ENCODE data around the gene FTCD.
"Not testable (repeated sequence)": the region's sequence is repeated elsewhere in the genome, so short reads cannot be mapped to it uniquely, and the experiment has no call there.

The FTCD gene, protein sequence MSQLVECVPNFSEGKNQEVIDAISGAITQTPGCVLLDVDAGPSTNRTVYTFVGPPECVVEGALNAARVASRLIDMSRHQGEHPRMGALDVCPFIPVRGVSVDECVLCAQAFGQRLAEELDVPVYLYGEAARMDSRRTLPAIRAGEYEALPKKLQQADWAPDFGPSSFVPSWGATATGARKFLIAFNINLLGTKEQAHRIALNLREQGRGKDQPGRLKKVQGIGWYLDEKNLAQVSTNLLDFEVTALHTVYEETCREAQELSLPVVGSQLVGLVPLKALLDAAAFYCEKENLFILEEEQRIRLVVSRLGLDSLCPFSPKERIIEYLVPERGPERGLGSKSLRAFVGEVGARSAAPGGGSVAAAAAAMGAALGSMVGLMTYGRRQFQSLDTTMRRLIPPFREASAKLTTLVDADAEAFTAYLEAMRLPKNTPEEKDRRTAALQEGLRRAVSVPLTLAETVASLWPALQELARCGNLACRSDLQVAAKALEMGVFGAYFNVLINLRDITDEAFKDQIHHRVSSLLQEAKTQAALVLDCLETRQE

DNA sequence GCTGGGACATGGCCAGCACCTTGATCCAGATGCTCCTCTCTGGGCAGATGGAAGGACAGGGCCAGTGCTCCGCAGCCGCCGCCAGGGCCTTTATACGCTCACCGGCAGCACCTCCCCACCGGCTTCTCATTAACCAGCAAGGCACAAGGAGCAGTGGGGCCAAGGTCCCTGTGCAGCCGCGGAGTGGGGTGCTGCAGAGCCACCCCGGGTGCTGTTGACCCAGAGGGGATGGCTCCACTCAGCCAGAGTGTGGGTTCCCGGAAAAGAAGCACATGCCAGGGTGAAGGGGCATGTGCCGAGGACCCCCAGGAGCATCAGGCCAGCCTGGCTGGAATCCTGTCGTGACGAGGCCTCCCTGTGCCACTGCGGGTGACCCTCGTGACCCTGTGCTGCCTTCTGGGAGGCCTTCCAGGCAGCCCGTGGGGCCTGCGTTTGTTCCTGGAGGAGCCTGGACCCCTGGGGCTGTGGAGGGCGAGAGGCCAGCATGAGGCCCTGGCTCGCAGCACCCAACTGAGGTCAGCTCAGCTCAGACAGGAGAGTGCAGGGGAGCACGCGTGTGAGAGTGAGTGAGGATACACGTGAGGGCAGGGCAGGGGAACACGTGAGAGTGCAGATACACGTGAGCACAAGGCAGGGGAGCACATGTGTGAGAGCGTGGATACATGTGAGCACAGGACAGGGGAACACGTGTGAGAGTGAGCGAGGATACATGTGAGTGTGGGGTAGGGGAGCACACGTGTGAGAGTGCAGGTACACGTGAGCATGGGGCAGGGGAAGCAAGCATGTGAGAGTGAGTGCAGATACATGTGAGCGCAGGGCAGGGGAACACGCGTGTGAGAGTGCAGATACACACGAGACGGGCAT is at the start of gene FTCD:
Gene FTCD (minus strand): TSS at position 66 of the 864 bp plus-strand sequence. CDS start 56 bp downstream, at position 10.
- DNase-seq (ENCODE audit: low spot score), result no peak

DNA sequence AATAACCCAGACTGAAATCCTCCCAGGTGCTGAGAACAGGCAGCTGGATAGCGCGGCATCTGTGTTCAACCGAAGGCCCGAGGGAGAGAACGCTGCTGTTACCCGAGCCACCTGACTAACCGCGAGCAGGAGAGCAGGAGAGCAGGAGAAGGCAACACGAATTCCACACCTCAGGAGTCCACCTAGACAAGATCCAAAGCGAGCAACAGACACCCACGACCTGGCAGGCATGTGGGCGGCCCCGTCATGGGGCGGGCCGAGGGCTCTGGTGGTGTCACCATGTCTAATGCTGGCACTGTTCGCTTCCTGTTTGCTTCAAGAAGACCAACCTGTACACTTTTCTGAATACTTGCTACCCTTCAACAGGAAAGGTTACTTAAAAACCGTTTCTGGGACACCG is 49.8 kb upstream of the FTCD start:
- DNase-seq (ENCODE audit: low spot score), result no peak

DNA sequence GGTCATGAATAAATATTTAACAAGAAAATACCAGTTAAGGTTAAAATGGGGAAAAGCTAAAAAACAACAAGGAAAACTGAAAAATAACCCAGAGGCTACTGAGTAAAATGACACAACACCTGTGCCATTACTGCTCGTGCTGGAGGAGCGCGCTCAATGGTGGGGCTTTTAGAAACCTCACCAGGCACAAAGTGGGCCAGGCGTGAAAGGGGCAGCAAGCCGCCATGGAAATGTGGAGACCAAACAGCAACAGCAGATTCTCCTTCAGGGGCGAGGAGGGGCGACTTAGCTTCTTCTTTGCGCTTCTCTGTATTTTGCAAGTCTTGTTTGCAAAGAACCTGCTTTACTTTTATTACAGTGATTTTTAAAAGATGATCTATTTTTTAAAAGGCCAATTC is 47.8 kb upstream of the FTCD start:
- DNase-seq (ENCODE audit: low spot score), result no peak

DNA sequence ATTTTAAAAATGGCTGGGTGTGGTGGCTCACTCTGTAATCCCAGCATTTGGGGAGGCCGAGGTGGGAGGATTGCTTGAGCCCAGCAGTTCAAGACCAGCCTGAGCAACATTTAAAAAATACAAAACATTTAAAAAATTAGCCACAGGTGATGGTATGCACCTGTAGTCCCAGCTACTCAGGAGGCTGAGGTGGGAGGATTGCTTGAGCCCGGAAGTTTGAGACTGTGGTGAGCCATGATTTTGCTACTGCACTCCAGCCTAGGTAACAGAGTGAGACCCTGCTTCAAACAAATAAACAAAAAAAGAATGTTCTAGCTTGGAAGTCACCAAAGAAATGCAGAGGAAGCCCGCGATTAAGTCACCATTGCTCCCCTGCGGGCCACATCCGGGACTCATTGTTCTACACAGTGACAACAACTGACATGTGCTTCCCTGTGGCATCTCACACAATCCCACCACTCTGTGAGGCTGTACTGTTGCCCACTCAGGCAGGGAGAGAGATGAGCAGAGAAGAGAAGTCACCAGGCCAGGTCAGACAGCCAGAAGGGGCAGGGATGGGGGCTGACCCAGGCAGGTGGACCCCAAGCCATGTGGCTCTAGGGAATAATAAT is 47.3 kb upstream of the FTCD start:
- no peak for DNase-seq (ENCODE audit: low spot score)

DNA sequence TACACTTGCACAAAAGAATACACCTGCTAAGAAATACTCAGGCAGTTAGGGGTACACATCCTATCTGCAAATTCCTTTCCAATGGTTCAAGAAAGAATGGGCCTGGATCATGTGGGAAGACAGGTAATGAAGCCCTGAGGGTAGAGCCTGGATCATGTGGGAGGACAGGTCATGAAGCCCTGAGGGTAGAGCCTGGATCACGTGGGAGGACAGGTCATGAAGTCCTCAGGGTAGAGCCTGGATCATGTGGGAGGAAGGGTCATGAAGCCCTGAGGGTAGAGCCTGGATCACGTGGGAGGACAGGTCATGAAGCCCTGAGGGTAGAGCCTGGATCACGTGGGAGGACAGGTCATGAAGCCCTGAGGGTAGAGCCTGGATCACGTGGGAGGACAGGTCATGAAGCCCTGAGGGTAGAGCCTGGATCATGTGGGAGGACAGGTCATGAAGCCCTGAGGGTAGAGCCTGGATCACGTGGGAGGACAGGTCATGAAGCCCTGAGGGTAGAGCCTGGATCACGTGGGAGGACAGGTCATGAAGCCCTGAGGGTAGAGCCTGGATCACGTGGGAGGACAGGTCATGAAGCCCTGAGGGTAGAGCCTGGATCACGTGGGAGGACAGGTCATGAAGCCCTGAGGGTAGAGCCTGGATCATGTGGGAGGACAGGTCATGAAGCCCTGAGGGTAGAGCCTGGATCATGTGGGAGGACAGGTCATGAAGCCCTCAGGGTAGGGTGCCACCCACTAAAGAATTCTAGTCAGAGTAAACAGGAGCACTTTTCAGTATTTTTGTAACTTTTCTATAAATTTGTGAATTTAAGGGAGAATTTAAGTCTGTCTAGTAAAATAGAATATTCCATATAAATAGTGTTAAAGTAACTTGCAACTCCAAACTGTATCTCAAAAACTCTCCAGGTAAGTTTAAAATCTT is 45.8 kb upstream of the FTCD start:
- not testable (repeated sequence) for DNase-seq (ENCODE audit: low spot score)

DNA sequence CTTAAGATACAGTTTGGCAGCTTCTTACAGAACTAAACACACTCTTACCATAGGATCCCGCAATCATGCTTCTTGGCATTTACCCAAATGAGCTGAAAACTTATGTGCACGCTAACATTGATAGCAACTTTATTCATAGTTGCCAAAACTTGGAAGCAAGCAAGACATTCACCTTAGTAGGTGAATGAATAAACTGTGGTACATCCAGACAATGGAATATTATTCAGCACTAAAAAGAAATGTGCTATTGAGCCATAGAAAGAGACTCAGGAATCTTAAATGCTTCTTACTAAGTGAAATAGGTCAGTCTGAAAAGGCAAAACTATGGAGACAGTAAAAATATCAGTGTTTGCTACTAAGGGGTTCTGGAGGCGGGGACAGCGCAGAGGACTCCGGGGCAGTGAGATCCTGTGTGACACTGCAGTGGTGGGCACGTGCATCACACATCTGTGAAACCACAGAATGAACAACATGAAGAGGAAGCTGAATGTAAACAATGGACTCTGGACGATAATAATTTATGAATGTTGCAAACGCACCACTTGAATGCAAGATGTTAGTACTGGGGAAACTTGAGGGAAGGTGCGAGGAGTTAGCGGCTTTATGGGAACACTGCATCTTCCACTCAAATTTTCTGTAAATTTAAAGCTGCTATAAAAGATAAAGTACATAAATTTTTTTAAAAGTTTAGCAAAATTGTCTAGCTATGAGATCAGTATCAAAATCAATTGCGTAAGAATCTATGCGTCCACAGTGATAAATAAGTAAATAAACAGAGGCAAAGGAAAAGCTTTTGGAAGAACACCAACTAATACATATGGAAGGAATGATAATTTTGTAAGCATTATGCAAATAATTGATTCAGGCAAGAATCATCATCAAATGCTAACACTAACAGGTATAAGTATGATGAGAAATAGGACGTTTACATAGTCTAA is 44.3 kb upstream of the FTCD start:
- DNase-seq (ENCODE audit: low spot score), result no peak

DNA sequence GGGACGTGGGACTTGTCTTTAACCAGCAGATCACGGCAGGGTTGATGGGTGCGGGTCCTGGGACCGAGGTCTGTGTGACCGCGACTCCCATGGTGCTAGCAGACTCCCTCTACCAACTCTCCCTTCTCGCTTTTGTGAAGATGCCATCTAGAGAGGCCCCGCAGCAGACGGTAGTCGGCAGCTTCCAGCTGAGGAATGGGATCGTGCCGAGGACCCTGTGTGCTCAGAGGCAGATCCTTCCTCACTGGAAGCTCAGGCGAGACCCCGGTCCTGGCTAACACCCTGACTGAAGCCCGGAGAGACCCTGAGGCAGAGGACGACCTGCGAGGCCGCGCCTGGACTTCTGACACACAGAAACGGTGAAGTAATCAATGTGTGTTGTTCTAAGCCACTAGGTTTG is 41.4 kb upstream of the FTCD start:
- DNase-seq (ENCODE audit: low spot score), result no peak

DNA sequence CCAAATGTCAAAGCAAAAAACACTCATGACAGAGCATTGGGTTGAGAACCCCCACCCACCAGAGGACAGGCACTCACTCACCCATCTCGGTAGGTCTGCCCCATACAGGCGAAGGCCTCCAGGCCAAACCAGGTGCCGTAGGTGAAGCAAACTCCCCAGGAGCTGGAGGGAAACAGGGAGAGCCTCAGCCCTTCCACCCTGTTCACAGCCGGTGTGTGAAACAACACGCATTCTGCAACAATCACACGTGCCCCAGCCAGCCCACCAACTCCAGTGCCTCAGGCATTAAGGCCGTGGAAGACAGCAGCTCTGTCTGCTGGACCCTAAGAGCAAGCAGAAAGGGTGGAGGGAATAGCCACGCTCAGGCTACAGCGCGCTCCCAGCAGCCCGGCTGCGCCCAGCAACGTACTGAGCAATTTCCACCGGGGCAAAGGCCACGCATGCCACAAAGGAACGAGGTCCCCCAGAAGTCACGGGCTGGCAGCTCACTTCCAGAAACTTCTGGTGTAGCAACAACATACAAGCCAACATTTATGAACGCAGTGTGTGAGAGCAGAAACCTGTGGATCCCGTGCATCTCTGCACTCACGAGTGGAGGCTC is 40.3 kb upstream of the FTCD start:
- no peak for DNase-seq (ENCODE audit: low spot score)

DNA sequence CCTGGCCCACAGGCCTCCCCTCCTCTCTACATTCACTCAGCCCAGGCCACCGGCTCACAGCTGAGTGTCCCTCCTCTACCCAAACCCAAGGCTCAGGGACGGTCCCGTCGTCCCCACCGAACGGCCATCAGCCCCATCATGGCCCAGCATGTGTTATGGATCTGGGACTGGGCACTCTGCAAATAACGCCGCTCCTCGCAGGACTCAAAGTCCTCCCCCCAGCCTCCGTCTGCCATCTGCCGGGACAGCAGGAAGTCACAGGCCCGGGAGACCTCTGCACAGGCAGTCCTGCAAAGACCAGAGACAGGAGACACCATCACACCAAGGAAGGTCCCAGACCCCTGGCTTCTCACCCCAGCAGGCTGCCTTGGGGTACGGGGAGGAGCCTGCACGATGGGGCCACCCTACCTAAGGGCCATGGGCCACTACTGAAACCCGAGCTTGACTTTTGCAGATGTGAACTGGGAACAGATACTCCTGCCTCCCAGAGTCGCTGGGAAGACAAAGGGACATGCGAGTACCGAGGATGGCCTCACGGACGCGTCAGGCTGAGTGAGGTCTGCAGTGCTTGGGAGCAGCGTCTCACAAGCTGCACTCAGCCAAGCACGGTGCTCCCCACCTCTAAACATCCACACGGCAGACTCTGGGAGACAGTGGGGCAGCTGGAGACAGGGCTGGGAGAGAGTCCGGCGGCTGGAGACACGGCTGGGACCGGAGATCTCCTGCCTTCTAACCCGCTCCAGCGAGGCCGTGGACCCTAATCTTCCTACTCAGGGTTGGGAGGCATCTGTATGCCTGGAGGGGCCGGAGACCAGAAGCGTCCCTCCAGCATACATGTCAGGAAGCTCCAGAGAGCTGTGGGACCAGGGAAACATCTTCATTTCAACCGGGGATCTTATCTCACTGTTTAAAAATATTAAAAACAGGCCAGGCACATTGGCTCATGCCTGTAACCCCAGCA is 39.3 kb upstream of the FTCD start:
- no peak for DNase-seq (ENCODE audit: low spot score)

DNA sequence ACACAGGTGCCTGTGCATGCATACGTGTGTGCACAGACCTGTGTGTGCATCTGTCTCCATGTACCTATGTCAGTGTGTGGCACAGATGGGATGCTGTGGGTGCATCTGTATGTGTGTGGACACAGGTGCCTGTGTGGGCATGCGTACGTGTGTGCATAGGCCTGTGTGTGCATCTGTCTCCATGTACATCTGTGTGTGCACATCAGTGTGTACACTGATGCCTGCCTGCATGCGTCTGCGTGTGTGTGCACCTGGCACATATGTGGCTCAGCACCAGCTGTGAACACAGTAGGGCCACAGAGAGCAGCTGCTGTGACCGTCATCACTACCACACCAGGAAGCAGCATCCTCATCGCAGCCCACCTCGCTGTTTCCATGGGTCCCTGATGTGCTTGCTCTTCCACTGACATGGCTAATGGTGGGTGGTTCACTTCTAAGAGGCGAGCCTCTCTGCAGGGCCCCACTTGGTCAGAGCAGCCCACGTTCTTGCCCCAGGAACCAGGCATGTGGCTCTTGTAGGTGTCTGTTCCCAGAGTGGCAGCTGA is 38.5 kb upstream of the FTCD start:
- no peak for DNase-seq (ENCODE audit: low spot score)

DNA sequence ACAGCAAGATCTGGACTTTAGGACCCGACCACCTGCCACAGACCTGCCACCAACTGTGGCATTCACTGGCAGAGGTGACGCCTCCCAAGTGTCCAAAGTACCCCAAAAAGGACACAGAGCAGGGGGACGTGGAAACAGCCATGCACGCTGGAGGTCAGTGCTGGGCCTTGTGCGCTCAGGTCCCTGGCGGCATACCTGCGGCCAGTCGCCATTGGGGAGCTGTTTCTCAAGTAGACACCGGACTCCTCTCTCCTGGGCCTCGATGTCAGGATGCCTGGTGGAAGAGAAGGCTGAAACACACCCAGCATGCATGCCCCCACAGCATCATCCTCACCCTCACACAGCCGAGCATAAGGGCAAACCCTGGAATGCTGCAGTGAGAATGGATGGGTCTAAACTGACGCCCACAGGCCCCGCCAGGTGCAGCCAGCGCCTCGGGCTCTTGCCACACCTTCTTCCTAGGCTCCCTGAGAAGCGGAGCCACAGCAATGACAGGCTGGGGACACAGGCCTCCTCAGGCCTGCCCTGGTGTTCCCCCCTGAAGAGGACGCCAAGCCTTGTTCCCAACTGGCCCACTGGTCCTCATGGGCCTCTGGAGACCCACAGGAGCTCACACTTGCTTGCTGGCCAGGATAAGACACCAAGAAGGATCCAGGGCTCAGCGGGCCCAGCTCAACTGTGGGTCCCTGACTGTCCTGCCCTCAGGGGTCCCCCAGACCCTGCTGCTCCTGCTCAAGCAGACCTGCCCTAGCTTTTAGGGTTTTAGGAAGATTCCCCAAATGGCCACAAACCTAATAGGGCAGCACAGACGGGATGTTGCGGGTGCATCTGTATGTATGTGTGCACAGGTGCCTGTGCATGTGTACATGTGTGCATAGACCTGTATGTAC is 36.6 kb upstream of the FTCD start:
- no peak for DNase-seq (ENCODE audit: low spot score)

DNA sequence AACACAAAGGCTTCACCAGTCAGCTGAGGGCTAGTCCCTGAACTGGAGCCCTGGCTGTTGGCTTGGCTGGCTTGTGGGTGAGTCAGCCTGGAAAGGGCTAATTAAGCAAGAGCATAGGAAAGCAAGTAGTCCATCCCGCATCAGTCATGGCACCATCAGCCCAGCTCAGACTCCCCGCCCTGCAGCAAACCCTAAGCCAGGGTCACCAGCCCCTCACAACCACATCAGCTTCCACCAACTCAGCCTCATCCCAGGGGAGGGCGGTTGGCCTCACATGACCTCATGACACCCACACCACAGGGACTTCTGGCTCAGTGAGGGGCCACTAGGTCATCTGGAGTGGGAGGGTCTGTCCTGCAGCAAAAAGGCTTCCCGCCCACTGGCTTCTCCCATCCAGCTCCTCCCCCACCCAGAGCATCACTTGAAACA is 35.9 kb upstream of the FTCD start:
- no peak for DNase-seq (ENCODE audit: low spot score)

DNA sequence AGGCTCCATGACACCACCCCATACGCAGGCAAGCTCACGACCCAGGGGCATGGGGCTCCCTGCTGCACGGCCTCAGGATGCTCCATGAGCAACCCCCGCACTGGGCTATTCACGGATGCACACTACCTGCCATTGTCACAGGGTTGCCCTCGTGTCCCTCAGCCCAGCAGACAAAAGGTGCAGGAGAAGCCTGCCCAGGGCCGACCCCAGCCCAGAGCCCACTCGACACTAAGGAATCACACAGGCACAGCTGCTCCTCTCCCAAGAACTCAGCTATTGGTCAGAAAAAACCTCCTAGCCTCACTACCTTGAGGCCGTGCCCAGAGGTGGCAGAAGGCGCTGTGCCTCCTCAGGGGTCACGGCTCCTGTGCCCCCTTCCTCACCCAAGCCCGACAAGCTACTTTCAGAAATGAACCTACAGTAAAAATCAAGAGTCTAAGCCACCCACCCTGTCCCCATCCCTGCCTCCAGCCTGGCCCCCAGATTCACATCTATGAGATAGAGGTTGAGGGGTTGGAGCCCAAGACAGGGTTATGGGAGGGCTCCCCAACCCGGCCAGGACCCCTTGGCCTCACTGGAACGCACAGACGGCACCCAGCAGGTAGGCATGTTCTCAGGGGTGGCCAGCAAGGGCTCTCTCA is 35.2 kb upstream of the FTCD start:
- no peak for DNase-seq (ENCODE audit: low spot score)

DNA sequence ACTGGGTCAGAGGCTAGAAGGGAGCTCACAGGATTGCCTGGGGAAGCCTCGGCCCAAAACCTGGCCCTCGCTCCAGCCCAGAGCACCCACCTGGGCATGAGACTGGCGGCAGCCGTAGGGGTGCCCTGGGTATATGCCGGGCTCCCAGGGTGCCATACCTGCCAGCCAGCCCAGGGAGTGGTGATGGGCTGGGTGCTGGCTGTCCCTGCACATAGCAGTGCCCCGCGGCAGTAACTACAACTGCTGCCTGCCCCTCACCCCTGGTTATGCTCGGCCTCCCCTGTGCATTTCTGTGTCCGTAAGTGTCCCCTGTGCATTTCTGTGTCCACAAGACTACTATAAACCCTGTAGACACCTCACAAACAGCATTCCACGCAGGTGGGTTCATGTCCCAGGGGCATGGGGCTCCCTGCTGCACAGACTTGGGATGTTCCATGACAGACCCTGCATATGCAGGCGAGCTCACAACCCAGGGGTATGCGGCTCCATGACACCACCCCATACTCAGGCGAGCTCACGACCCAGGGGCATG is 34.6 kb upstream of the FTCD start:
- DNase-seq (ENCODE audit: low spot score), result no peak

DNA sequence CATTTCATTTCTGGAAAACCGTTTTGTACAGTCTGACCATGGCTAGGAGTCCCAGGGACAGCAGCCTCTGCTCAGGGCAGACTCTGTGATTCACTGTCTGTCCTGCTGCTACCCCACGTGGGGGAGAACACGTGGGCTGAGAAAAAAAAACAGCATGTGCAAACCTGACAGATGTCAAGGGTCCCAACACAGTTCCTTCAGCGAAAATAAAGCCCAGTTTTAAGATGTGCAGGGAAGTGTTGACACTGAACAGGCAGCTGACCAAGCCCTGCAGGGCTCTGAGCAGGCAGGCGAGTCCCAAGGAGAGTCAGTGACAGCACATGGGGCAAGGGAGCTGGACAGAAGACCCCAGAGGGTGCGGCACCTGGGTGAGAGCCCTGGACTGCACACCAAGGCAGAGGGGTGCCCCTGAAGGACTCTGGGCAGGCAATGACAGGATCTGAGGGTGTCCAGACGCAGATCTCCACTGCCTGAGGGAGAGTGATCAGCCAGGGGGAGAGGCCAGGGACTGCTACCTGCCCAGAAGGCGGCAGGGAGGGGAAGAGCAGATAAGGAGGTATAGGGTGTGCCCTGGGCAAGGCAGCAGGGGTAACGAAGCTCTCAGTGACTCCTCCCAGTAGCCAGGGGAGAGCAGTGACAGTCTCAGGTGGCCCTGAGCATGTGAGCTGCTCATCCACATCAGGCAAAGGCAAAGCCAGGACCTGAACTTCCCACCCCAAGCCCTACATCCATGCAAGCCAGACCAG is 34.0 kb upstream of the FTCD start:
- DNase-seq (ENCODE audit: low spot score), result peak; percentile 61
